ENCODE data around the gene ZNF417.

DNA sequence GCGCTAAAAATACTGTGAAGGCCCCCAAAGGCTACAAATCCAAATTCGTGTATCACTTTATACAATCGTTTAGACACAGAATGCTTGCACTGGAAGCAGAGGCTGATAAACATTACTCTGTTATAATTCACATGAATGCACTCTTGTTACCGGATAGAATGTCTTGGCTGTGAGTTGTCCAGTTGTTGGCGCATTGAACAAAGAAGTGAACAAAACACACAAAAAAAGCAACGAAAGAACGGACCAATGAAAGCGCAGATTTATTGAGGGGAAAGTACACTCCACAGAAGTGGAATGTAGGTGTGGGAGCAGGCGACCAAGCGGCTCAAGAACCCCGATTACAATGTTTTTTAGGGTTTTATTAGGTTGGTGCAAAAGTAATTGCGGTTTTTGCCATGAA lies 19.3 kb upstream of the ZNF417 start:
- TF ChIP-seq, protein P1, sequence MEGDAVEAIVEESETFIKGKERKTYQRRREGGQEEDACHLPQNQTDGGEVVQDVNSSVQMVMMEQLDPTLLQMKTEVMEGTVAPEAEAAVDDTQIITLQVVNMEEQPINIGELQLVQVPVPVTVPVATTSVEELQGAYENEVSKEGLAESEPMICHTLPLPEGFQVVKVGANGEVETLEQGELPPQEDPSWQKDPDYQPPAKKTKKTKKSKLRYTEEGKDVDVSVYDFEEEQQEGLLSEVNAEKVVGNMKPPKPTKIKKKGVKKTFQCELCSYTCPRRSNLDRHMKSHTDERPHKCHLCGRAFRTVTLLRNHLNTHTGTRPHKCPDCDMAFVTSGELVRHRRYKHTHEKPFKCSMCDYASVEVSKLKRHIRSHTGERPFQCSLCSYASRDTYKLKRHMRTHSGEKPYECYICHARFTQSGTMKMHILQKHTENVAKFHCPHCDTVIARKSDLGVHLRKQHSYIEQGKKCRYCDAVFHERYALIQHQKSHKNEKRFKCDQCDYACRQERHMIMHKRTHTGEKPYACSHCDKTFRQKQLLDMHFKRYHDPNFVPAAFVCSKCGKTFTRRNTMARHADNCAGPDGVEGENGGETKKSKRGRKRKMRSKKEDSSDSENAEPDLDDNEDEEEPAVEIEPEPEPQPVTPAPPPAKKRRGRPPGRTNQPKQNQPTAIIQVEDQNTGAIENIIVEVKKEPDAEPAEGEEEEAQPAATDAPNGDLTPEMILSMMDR (IDR thresholded peaks at IDR 0.05), result no peak
- no peak for TF ChIP-seq POLR2A (IDR thresholded peaks at IDR 0.05)
